RKO (cell line): Measurements from ENCODE around the gene DISC1.
"Not testable (repeated sequence)": the region's sequence is repeated elsewhere in the genome, so short reads cannot be mapped to it uniquely, and the experiment has no call there.

Source experiments
- DNase-seq: peaks from one replicate; pipeline ENCODE4 v3.0.0-alpha.2; 2016; ENCODE audit warnings: low spot score

The DISC1 gene

DNA sequence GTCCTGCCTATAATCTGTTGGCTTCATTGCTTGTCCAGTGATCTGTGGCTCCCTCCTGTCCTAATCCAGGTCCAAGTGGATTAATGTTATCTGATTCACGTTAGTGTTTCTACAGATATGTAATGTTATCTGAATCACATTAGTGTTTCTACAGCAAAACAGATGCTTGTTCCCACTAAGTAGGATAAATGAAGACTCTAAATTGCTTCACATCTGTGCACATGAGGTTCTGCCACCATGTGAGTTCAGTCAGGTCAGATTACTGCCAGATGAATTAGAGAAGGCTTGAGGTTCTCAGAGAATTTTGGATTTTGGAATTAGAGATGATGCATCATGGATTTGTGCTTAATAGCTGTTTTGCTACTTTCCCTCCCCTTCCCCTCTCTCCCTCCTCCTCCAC lies 13.2 kb downstream of the DISC1 start:
- DNase-seq: no peak

DNA sequence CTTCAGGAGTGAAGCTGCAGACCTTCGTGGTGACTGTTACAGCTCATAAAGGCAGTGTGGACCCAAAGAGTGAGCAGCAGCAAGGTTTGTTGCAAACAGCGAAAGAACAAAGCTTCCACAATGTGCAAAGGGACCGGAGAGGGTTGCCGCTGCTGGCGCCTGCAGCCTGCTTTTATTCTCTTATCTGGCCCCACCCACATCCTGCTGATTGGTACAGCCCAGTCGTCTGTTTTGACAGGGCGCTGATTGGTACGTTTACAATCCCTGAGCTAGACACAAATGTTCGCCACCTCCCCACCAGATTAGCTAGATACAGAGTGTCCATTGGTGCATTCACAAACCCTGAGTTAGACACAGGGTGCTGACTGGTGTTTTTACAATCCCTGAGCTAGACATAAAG lies 14.9 kb downstream of the DISC1 start:
- DNase-seq: not testable (repeated sequence)

DNA sequence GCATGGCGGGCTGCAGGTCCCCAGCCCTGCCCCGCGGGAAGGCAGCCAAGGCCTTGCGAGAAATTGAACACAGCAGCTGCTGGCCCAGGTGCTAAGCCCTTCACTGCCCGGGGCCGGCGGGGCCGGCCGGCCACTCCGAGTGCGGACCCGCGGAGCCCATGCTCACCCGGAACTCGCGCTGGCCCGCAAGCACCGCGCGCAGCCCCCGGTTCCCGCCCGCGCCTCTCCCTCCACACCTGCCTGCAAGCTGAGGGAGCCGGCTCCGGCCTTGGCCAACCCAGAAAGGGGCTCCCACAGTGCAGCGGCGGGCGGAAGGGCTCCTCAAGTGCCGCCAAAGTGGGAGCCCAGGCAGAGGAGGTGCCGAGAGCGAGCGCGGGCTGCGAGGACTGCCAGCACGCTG lies 15.5 kb downstream of the DISC1 start:
- DNase-seq: not testable (repeated sequence)

DNA sequence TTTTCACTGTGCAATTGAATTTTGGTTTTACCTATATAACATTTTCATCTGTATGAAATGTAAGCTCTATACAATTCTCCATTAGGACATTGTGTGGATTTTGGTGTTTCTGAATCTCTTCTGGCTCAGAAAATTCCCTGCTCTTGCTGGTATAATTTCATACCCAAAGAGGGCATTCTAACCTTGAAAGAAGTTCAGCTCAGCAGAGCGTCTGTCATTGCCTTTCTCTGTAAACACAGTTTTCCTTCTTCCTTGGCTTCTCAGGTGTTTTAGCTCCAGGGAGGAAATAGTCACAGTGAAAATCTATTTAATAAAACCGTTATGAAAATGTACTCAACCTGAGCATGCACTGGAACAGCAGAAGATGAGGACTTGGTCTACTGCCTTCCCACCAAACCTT lies 16.0 kb downstream of the DISC1 start:
- DNase-seq: no peak

DNA sequence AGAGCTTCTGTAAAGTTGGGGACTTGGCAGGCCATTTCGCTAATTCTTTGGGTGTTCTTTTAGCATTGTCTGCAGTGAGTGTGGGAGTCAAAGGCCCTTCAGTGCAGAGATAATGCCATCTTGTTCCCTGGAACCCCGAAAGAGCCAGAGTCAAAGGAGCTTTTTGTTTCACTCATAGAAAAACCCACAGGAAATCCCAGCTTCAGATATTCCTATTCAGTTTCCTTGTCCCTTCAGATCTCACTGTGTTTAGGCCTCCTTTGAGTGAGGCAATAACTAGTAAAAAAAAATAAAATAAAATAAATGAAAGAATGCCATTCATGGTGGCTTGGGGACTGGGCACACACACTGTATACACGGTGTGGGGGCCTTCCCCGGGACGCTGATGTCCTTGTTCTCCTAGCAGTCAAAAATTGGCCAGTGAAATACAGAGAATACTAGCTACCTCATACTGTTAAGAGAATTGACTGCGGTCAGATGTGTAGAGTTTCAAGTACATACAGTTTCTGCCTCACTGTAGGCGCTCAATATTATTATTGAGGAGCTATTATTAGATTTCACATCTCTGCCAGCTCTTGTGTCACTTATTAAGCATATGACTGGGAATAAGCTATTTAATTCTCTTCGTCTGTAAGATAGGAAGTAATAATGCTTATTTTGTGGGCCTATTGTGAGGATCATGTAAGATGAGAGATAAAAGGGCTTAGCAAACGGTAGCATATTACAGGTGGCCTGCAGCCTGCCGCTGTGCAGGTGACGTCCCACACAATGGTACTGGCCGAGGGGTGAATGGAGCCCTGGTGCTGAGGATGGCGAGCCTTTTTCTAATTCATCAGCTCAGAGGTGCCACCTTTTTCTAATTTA lies 16.7 kb downstream of the DISC1 start:
- no peak for DNase-seq

DNA sequence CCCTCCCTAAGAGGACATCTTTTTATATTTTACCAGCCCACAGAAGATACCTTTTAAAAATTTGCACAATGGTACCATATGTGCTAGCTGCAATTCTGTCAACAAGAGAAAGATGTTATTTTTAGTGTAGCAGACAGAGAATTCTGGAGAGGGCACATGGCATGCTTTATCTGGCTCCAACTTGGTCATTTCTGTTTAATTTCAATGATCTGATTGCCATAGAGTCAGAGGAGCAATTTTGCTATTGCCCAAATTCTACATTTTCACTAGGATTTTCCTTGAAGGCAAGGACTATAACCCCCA lies 17.3 kb downstream of the DISC1 start:
- no peak for DNase-seq

DNA sequence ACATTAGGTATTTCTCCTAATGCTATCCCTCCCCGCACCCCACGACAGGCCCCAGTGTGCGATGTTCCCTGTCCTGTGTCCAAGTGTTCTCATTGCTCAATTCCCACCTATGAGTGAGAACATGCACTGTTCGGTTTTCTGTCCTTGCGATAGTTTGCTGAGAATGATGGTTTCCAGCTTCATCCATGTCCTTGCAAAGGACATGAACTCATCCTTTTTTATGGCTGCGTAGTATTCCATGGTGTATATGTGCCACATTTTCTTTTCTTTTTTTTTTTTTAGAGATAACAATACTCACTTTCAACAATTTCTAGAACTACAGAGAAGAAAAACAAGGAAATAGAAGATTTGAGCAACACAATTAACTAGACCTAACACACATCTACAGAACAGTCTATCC lies 19.0 kb downstream of the DISC1 start:
- DNase-seq: not testable (repeated sequence)

DNA sequence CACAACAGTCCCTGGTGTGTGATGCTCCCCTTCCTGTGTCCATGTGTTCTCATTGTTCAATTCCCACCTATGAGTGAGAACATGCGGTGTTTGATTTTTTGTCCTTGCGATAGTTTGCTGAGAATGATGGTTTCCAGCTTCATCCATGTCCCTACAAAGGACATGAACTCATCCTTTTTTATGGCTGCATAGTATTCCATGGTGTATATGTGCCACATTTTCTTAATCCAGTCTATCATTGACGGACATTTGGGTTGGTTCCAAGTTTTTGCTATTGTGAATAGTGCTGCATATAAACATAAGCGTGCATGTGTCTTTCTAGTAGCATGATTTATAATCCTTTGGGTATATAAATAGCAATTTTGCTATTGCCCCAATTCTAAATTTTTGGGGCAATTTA lies 19.6 kb downstream of the DISC1 start:
- not testable (repeated sequence) for DNase-seq

DNA sequence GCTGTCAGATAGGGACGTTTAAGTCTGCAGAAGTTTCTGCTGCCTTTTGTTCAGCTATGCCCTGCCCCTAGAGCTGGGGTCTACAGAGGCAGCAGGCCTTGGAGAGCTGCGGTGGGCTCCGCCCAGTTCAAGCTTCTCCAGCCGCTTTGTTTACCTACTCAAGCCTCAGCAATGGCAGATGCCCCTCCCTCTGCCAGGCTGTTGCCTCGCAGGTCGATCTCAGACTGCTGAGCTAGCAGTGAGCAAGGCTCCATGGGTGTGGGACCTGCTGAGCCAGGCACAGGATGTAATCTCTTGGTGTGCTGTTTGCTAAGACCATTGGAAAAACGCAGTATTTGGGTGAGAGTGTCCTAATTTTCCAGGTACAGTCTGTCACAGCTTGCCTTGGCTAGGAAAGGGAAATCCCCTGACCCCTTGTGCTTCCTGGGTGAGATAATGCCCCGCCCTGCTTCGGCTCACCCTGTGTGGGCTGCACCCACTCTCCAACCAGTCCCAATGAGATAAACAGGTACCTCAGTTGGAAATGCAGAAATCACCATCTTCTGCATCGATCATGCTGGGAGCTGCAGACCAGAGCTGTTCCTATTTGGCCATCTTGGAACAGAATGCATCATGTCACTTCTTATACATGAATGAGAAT lies 25.2 kb downstream of the DISC1 start:
- not testable (repeated sequence) for DNase-seq

DNA sequence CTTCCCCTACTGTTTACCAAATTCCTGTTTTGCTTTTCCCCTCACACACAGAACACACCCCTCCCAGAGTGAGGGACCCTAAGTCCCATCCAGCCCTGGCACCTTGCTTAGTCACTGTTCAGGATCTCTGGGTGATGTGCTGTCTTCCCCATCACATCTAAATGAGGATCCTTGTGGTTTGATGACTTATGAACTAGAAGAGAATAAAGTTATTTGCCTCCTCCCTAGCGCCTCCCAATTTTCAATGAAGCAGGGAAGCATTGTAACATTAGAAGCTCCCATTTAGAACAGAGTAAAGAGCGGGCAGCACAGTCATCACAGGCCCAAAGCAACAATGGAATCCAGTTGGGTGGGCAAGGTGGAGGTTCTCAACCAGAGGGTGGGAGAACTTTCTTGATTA lies 27.0 kb downstream of the DISC1 start:
- DNase-seq: no peak

DNA sequence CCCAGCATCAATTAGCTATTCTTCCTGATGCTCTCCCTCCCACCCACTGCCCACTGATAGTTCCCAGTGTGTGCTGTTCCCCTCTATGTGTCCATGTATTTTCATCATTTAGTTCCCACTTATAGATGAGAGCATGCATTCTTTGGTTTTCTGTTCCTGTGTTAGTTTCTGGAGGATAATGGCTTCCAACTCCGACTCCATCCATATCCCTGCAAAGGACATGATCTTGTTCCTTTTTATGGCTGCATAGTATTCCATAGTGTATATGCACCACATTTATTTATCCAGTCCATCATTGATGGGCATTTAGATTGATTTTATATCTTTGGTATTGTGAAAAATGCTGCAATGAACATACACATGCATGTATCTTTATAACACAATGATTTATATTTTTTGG lies 30.2 kb downstream of the DISC1 start:
- DNase-seq: no peak

DNA sequence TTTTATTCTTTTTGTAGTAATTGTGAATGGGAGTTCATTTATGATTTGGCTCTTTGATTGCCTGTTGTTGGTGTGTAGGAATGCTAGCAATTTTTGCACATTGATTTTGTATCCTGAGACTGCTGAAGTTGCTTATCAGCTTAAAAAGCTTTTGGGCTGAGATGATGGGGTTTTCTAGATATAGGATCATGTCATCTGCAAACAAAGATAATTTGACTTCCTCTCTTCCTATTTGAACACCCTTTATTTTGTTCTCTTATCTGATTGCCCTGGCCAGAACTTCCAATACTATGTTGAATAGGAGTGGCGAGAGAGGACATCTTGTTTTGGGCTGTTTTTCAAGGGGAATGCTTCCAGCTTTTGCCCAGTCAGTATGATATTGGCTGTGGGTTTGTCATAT lies 31.6 kb downstream of the DISC1 start:
- not testable (repeated sequence) for DNase-seq

DNA sequence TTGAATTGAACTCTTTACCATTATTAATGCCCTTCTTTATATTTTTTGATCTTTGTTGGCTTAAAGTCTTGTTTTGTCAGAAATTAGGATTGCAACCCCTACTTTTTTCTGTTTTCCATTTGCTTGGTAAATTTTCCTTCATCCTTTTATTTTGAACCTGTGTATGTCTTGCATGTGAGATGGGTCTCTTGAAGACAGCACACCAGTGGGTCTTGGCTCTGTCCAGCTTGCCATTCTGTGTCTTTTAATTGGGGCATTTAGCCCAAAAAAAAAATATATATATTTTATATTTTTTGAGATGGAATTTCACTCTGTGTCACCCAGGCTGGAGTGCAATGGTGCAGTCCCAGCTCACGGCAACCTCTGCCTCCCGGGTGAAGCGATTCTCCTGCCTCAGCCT lies 33.6 kb downstream of the DISC1 start:
- DNase-seq: no peak

DNA sequence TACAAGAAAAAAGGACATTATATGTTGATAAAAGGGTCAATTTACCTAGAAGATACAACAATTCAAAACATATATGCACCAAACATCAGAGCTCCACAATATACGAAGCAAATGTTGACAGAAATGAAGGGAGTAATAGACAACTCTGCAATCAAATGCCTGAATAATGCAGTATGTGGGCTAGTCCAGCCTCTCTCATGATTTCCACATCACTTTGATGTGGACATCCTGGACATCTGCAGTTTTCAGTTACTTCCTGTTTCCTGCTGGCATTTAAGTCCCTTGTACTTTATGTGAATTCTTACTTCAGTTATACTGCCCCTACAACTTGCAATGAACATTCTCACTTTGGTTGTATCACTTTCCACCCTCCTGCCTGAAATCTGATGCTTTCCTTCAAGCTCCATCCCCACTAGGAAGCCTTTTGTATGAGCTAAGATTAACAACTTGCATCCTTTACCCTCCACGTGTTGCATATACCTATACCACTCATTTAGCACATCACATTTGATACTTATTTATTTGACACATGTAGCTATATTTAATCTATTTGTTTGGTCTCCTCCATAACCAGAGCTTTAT lies 36.7 kb downstream of the DISC1 start:
- DNase-seq: no peak

DNA sequence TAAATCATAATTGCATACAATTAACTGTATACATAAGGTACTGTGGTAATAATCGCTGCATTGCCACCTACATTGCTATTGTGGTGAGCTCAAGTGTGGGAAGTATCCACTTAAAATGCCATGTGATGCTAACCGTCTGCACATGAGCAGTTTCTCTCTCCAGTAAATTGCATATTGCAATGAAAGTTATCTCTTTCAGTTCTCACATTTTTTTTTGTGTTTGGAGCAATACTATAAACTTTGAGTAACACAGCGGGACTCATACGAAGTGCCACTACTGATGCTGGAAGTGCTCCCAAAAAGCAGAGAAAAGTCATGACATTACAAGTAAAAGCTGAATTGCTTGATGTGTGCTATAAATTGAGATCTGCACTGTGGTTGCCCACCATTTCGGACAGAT lies 38.5 kb downstream of the DISC1 start:
- no peak for DNase-seq

DNA sequence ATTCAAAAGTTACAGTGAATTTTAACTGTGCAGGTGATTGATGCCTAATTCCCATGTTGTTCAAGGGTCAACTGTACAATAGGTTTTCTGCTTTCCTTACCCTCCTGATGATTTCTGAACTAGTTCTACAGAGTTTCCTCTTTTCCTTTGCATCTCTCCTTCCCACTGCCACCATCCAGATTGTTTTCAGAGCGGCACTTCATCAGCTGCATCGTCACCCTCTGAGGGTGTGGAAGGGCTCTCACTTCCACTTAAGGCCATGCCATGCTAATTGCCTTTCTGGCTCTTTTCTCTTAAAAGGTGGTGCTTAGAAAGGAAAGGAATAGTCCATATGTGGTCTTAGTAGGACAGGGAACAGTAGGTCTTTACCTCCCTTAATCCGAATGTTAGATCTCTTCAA lies 39.1 kb downstream of the DISC1 start:
- DNase-seq: no peak

DNA sequence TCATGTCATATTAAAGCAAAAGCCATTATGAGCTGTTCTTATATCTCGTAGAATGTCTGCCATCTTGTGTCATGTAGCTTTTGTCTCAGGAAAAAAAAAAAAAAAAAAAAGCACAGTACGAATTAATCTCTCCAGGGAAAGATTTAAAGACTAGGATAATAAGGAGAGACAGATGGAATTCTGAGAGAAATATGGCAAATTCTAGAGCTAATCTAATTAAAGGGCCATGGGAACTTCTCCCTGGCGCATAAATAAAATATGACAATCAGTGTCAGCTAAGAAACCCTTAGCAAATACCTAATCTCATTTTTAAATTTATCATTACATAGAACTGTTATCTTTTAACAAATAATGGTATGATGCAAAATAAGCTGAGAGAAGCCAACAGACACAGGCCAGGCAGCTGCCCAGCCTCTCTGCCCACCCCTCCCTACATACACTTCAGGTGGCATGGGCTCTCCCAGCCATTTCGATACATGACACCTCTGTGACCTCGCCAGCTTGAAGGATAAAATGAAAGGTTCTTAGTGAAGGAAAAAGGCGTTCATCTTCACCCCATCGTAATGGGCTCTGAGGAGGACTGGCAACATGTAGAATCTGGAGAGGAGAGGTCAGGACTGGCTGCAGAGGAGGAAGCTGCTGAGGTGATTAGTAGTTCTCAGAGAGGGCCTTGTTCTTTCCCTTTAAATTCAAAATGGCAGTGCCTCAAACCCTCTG lies 39.8 kb downstream of the DISC1 start:
- DNase-seq: no peak

DNA sequence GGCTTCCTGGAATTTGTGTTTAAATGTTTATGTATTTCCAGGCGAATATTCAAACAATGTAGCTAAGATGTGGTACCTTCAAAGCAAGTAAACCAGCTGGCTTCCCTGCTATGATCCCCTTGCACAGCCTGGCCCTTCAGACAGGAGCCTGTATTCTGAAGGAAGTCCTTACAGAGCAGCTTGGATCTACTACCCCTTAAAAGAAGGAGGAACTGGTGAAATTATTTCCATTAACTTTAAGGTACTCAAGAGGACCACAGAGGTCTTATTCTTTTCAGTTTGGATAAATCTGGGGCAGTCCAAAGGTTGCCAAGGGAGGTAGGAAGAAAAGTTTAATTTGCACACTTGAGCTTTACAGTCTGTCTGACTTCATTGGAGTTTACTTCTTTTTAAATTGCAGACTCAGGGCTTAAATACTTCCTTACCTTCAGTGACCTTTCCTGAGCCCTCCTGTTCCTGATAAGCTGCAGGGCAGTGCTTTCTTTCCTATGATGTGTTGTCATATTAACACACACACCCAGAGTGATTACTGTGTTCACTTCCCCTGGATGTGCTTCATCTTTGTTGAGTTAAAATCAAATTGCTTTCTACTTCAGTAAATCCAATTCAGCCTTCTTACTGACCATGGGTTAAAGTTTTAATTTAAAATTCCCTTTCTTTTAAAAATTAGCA lies 40.5 kb downstream of the DISC1 start:
- no peak for DNase-seq

DNA sequence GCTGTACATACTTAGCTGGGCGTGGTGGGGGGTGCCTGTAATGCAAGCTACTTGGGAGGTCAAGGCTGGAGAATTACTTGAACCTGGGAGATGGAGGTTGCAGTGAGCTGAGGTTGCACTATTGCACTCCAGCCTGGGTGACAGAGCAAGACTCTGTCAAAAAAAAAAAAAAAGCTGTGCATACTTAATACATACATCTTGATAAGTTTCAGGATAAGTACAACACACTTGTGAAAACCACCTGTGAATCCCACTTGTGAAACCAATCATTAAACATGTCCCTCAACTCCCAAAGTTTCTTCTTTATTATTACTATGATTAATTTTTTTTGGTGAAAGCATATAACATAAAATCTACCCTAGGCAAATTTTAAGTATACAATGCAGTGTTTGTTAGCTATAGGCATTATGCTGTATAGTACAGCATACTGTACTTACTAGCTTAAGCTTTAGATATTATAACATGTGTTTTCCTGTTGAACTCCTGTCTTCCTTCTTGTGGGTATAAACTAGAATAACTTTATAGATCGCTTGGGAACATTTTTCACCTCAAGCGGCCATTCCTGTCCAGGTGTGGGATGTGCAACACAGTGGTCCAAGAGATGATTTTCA lies 41.4 kb downstream of the DISC1 start:
- no peak for DNase-seq

DNA sequence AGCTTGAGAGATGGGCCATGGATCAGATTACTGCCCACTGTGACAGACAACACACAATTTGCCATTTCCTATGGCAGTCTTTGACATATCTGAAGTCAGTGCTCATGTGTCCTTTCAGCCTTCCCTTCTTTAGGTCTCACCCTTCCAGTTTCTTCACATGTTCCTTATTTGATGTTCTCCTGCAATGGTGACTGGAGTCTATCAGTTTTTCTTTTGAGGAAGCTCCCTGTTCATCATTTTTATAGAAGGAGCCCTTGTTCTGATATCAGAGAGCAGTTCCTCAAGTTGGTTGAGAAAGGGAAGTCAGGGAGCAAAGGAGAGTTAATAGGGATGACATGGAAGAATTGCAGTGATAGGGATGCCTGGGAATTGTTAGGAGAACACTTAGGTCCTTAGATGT lies 42.2 kb downstream of the DISC1 start:
- no peak for DNase-seq

DNA sequence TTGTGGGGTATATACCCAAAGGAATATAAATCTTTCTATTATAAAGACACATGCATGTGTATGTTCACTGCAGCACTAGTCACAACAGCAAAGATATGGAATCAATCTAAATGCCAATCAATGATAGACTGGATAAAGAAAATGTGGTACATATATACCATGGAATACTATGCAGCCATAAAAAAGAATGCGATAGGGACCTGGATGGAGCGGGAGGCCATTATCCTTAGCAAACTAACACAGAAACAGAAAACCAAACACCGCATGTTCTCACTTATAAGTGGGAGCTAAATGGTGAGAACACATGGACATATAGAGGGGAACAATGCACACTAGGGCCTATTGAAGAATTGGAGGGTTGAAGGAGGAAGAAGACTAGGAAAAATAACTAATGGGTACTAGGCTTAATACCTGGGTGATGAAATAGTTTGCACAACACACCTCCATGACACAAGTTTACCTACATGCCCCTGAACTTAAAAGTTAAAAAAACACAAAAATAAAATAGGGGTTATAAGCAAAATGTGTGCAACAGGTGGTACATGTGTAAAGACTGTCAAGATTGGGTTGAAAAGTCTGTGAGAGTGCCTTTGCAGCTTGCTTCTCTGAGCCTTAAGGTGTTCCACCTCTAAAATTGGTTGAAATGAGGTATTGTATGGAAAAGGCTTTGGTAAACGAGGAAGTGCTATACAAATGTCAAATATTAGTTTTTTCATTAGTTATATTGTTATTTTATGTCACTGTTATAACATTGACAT lies 43.5 kb downstream of the DISC1 start:
- DNase-seq: not testable (repeated sequence)
